ENCODE measurements around the gene LARGE1. TPM values are rescaled to one million over a fixed set of nuclear protein-coding genes. Genes with fewer than 3 reads are reported as not detected.

The LARGE1 gene
- total RNA-seq, 2 donors from 2014 or later, result 29.5 to 42.1 TPM

DNA sequence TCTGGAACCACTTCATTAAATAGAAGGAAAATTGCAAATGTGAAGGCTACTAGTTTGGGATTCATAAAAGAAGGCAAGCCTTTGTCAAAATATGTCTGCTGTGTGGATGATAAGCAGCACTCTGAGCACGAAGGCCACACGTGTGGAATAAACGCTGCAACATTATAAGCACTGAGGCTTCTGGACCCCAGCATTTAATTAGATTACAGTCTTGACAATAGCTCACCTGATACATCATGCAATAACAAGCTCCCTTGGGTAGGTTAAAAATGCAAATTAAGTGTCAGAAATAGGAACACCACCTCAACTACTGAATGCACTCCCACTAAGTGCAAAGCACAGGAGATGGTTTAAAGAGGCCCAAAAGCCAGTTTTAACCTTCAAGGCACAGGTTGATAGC, 179.3 kb downstream of the LARGE1 start:
- H3K4me3 ChIP-seq, result no peak overlapping the region
- TF ChIP-seq, protein P1, sequence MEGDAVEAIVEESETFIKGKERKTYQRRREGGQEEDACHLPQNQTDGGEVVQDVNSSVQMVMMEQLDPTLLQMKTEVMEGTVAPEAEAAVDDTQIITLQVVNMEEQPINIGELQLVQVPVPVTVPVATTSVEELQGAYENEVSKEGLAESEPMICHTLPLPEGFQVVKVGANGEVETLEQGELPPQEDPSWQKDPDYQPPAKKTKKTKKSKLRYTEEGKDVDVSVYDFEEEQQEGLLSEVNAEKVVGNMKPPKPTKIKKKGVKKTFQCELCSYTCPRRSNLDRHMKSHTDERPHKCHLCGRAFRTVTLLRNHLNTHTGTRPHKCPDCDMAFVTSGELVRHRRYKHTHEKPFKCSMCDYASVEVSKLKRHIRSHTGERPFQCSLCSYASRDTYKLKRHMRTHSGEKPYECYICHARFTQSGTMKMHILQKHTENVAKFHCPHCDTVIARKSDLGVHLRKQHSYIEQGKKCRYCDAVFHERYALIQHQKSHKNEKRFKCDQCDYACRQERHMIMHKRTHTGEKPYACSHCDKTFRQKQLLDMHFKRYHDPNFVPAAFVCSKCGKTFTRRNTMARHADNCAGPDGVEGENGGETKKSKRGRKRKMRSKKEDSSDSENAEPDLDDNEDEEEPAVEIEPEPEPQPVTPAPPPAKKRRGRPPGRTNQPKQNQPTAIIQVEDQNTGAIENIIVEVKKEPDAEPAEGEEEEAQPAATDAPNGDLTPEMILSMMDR (IDR thresholded peaks at IDR 0.05), result no peak
- no peaks in the 10 kb centered on the region for H3K9me3 ChIP-seq
- ATAC-seq (ENCODE audit: insufficient number of reproducible peaks, low FRiP score, low read depth), result no peak
- H3K27me3 ChIP-seq (replicated peaks; ENCODE audit: insufficient read depth), result no peaks in the 10 kb centered on the region
- H3K36me3 ChIP-seq, result no peaks in the 10 kb centered on the region
- no peak for DNase-seq (ENCODE audit: low spot score)
- H3K27ac ChIP-seq, result no peak overlapping the region
- H3K4me1 ChIP-seq (ENCODE audit: control insufficient read depth in 1 of 2, low read depth in 2 of 2), result no peaks in the 10 kb centered on the region

DNA sequence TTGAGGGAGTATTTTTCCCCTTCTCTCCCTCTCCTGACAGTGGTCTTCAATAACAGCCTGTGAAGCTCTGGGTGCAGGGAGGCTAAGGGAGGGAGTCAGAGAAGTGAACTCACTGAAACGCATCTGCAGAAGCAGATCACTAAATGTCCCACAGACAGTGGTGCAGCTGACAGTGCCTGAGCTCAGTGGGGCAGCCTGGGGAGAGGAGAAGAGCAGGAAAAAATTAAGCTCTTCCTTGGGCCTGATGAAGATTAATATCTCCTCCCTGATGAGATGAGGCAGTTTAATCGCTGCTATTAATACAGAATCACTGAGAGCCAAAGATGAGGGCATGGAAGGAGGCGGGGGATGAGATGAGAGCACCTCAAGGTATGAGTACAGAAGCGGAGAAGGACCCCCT, 180.8 kb downstream of the LARGE1 start:
- ATAC-seq (ENCODE audit: insufficient number of reproducible peaks, low FRiP score, low read depth), result no peak
- no peaks in the 10 kb centered on the region for H3K36me3 ChIP-seq
- no peak overlapping the region for H3K27ac ChIP-seq
- no peak for DNase-seq (ENCODE audit: low spot score)
- H3K9me3 ChIP-seq, result no peaks in the 10 kb centered on the region
- H3K4me3 ChIP-seq, result no peak overlapping the region
- no peaks in the 10 kb centered on the region for H3K27me3 ChIP-seq (replicated peaks; ENCODE audit: insufficient read depth)
- no peaks in the 10 kb centered on the region for H3K4me1 ChIP-seq (ENCODE audit: control insufficient read depth in 1 of 2, low read depth in 2 of 2)
- TF ChIP-seq, protein P1 (IDR thresholded peaks at IDR 0.05), result no peak

DNA sequence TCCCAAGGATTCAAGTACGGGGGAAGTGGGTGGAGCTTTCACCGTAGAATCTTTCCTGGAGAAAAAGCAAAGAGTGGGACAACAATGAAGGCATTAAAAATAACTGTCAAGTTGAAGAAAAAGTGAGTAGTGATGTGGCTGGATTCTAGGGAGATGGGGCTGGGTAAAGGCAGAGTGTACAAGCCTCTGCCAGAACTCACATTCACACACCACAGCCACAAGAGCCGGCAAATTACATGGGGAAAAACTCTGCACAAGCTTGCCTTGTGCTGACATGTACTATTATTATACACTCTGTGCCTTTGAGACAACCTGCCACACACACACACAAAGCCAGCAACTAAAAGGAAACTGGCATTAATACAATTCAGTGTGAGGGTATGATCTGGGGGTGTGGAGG, 182.6 kb downstream of the LARGE1 start:
- no peak overlapping the region for H3K4me3 ChIP-seq
- DNase-seq (ENCODE audit: low spot score) (no peak), ATAC-seq (ENCODE audit: insufficient number of reproducible peaks, low FRiP score, low read depth) (no peak)
- no peak overlapping the region for H3K27ac ChIP-seq
- H3K4me1 ChIP-seq (ENCODE audit: control insufficient read depth in 1 of 2, low read depth in 2 of 2), result no peaks in the 10 kb centered on the region
- no peaks in the 10 kb centered on the region for H3K27me3 ChIP-seq (replicated peaks; ENCODE audit: insufficient read depth)
- TF ChIP-seq, protein P1 (IDR thresholded peaks at IDR 0.05), result no peak
- H3K36me3 ChIP-seq, result no peaks in the 10 kb centered on the region
- no peaks in the 10 kb centered on the region for H3K9me3 ChIP-seq

DNA sequence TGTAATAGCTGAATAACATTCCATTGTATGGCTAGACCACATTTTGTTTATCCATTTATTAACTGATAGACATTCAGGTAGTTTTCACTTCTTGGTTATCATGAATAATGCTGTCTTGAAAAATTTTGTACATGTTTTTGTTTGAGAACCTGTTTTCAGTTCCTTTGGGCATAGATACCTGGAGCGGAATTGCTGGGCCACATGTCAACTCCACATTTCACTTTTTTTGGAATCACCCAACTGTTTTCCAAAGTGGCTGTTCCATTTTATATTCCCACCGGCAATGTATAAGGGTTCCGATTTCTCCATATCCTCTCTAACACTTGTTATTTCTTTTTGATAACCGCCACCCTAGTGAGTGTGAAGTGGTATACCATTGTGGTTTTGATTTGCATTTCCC, 184.3 kb downstream of the LARGE1 start:
- Histone ChIP-seq H3K4me3 (no peak overlapping the region), H3K27me3 (replicated peaks; ENCODE audit: insufficient read depth) (no peaks in the 10 kb centered on the region), H3K27ac (no peak overlapping the region), H3K9me3 (no peaks in the 10 kb centered on the region), H3K4me1 (ENCODE audit: control insufficient read depth in 1 of 2, low read depth in 2 of 2) (no peaks in the 10 kb centered on the region), H3K36me3 (no peaks in the 10 kb centered on the region)
- no peak for ATAC-seq (ENCODE audit: insufficient number of reproducible peaks, low FRiP score, low read depth)
- DNase-seq (ENCODE audit: low spot score), result no peak
- TF ChIP-seq, protein P1 (IDR thresholded peaks at IDR 0.05), result no peak

DNA sequence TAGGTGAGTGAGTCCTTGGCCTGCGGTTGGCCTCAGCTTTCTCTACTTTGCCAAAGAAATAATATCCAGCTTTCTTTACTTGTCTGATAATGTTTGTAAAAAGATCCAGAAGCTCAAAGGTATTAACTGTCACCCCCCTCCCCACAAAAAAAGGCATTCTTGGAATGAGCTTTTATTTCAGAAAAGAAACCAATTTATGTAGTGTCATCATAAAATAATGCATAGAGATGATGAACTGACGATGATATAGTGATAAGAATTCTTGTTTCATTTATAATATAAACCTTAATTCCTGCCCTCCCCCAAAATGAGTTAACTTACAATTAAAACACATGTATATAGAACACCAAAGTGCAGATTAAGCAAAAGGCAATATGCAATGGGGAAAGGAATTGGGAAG, 191.4 kb downstream of the LARGE1 start:
- no peaks in the 10 kb centered on the region for H3K36me3 ChIP-seq
- no peaks in the 10 kb centered on the region for H3K9me3 ChIP-seq
- H3K27me3 ChIP-seq (replicated peaks; ENCODE audit: insufficient read depth), result no peaks in the 10 kb centered on the region
- DNase-seq (ENCODE audit: low spot score), result no peak
- TF ChIP-seq, protein P1 (IDR thresholded peaks at IDR 0.05), result no peak
- H3K27ac ChIP-seq, result no peak overlapping the region
- ATAC-seq (ENCODE audit: insufficient number of reproducible peaks, low FRiP score, low read depth), result no peak
- no peak overlapping the region for H3K4me3 ChIP-seq
- H3K4me1 ChIP-seq (ENCODE audit: control insufficient read depth in 1 of 2, low read depth in 2 of 2), result peaks cover 12 to 21% of the 10 kb centered on the region in 2 donors
